HEK293 (cell line): ENCODE data around the gene WDR64.

Experiments
- CTCF ChIA-PET: fragments of 350-600 bp; formaldehyde crosslinking; extraction: SDS; loops from one replicate; lab custom pipeline; 2021; ENCODE audit warnings: antibody characterized with exemption; lab: Yijun Ruan, JAX
- POLR2A ChIA-PET: fragments of 300-600 bp; formaldehyde crosslinking; extraction: SDS; loops from one replicate; lab custom pipeline; 2020; ENCODE audit warnings: antibody characterized with exemption, inconsistent platforms; lab: Yijun Ruan, JAX
- H3K27ac ChIP-seq: fragments of 200-500 bp; sonication (Bioruptor generic); 2 replicates; pipeline ENCODE4 v1.5.1; 2014; ENCODE audit warnings: low read depth, low read length, control low read depth, inconsistent platforms; ENCODE audit errors: extremely low read depth
- H3K36me3 ChIP-seq, 2 experiments: fragments of 200-500 bp in 1 of 2; sonication (Bioruptor generic) in 1 of 2; 1 replicate in 1 of 2; 2 replicates in 1 of 2; pipeline ENCODE4 v1.5.1; 2014 to 2017; ENCODE audit warnings: inconsistent platforms in 2 of 2, low read length in 2 of 2; ENCODE audit not compliant: control insufficient read depth in 2 of 2, insufficient read depth in 1 of 2
- H3K4me1 ChIP-seq: fragments of 200-500 bp; sonication (Bioruptor generic); 2 replicates; pipeline ENCODE4 v1.5.1; 2014; ENCODE audit warnings: mild to moderate bottlenecking, low read length, inconsistent platforms; ENCODE audit not compliant: control insufficient read depth, insufficient read depth
- H3K4me3 ChIP-seq: 2 replicates; pipeline ENCODE4 v1.5.1; 2011; ENCODE audit warnings: low read depth, mild to moderate bottlenecking, control low read depth, low read length, moderate library complexity
- H3K9me3 ChIP-seq: fragments of 200-500 bp; sonication (Bioruptor generic); 2 replicates; pipeline ENCODE4 v1.5.1; 2014; ENCODE audit warnings: low read depth, low read length, inconsistent platforms; ENCODE audit not compliant: control insufficient read depth, insufficient read depth
- EGR2 ChIP-seq: fragments of 450-650 bp; formaldehyde crosslinking; IDR thresholded peaks from 2 replicates; pipeline ENCODE4 v1.5.1; 2016; ENCODE audit warnings: low read depth, missing biosample characterization, missing genetic modification characterization
- MEIS1 ChIP-seq: sonication (generic); formaldehyde crosslinking; IDR thresholded peaks from 2 replicates; pipeline ENCODE4 v1.8.1; 2022; ENCODE audit warnings: missing genetic modification reagents, mild to moderate bottlenecking, borderline replicate concordance
- PRDM1 ChIP-seq: fragments of 450-650 bp; formaldehyde crosslinking; IDR thresholded peaks from 2 replicates; pipeline ENCODE4; 2016; ENCODE audit warnings: missing biosample characterization, missing genetic modification characterization
- TCF7L2 ChIP-seq: IDR thresholded peaks from 2 replicates; pipeline ENCODE4 v1.6.1; 2011; ENCODE audit warnings: low read depth, mild to moderate bottlenecking, inconsistent platforms, low read length, moderate library complexity, borderline replicate concordance
- TRIM28 ChIP-seq: IDR thresholded peaks from 2 replicates; pipeline ENCODE4 v1.6.1; 2011; ENCODE audit warnings: low read length, control low read depth, borderline replicate concordance
- YY1 ChIP-seq: fragments of 450-650 bp; formaldehyde crosslinking; IDR thresholded peaks from 2 replicates; pipeline ENCODE4 v1.5.1; 2018; ENCODE audit warnings: missing biosample characterization, missing genetic modification characterization
- ZBTB20 ChIP-seq: fragments of 450-650 bp; formaldehyde crosslinking; IDR thresholded peaks from 2 replicates; pipeline ENCODE4 v1.5.1; 2016; ENCODE audit warnings: missing biosample characterization, missing genetic modification characterization
- ZBTB48 ChIP-seq: fragments of 450-650 bp; formaldehyde crosslinking; IDR thresholded peaks from 2 replicates; pipeline ENCODE4 v1.5.1; 2016; ENCODE audit warnings: missing biosample characterization, missing genetic modification characterization
- ZNF146 ChIP-seq: fragments of 450-650 bp; formaldehyde crosslinking; IDR thresholded peaks from 2 replicates; pipeline ENCODE4 v1.5.1; 2016; ENCODE audit warnings: missing biosample characterization, missing genetic modification characterization
- ZNF23 ChIP-seq: fragments of 450-650 bp; formaldehyde crosslinking; IDR thresholded peaks from 2 replicates; pipeline ENCODE4 v1.5.1; 2016; ENCODE audit warnings: missing biosample characterization, missing genetic modification characterization, borderline replicate concordance
- ZNF335 ChIP-seq: fragments of 450-650 bp; formaldehyde crosslinking; conservative IDR thresholded peaks from 2 replicates; pipeline ENCODE4 v1.5.1; 2016; ENCODE audit warnings: missing biosample characterization, missing genetic modification characterization
- ZNF341 ChIP-seq: fragments of 450-650 bp; formaldehyde crosslinking; IDR thresholded peaks from 2 replicates; pipeline ENCODE4; 2016; ENCODE audit warnings: low read depth, missing biosample characterization, missing genetic modification characterization
- ZNF366 ChIP-seq: fragments of 450-650 bp; formaldehyde crosslinking; conservative IDR thresholded peaks from 2 replicates; pipeline ENCODE4 v1.5.1; 2016; ENCODE audit warnings: missing biosample characterization, missing genetic modification characterization
- ZNF792 ChIP-seq: fragments of 450-650 bp; formaldehyde crosslinking; IDR thresholded peaks from 2 replicates; pipeline ENCODE4 v1.5.1; 2016; ENCODE audit warnings: missing biosample characterization, missing genetic modification characterization
- TF ChIP-seq, protein P1 (sequence below): fragments of 450-650 bp; formaldehyde crosslinking; IDR thresholded peaks from 2 replicates; pipeline ENCODE4 v1.5.1; 2017; ENCODE audit warnings: missing biosample characterization, missing genetic modification characterization
- TF ChIP-seq, protein P2 (sequence below): fragments of 450-650 bp; IDR thresholded peaks from 2 replicates; pipeline ENCODE4 v1.5.1; 2018; ENCODE audit warnings: missing biosample characterization, missing genetic modification characterization
- TF ChIP-seq, protein P3 (sequence below): fragments of 450-650 bp; formaldehyde crosslinking; IDR thresholded peaks from 2 replicates; pipeline ENCODE4 v1.5.1; 2016; ENCODE audit warnings: missing biosample characterization, missing genetic modification characterization
- TF ChIP-seq, protein P4 (sequence below): fragments of 450-650 bp; formaldehyde crosslinking; IDR thresholded peaks from 2 replicates; pipeline ENCODE4 v1.5.1; 2017; ENCODE audit warnings: missing biosample characterization, mild to moderate bottlenecking, missing genetic modification characterization, moderate library complexity
- TF ChIP-seq, protein P5 (sequence below): fragments of 450-650 bp; formaldehyde crosslinking; IDR thresholded peaks from 2 replicates; pipeline ENCODE4 v1.5.1; 2016; ENCODE audit warnings: missing biosample characterization, missing genetic modification characterization, borderline replicate concordance
- TF ChIP-seq, protein P6 (sequence below): sonication (generic); formaldehyde crosslinking; IDR thresholded peaks from 2 replicates; pipeline ENCODE4 v1.8.1; 2022; ENCODE audit warnings: mild to moderate bottlenecking, moderate library complexity, missing genetic modification reagents
- TF ChIP-seq, protein P7 (sequence below): fragments of 450-650 bp; formaldehyde crosslinking; IDR thresholded peaks from 2 replicates; pipeline ENCODE4 v1.5.1; 2016; ENCODE audit warnings: missing biosample characterization, missing genetic modification characterization

The WDR64 gene

DNA sequence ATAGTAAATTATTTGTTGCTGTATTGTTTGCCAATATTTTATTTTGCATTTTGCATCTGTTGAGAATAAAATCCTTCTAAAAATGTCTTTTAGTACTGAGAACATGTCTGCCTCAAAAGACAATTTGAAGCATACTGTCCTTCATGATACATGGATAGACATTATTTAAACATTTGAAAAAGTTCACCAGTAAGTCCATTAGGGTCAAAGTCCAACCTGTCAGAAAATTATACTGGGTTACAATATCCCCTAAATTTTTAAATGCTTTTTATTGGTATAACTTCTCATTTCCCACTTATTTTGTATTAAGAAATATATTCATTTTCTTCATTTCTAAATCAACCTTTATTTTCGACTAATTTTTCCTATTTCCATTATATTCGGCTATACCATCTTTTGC lies 21.2 kb upstream of the WDR64 start:
- peaks cover 0 to 16% of the 10 kb centered on the region in 2 experiments; a peak in 1 of 3 replicates for H3K36me3 ChIP-seq
- no peaks in the 10 kb centered on the region for H3K9me3 ChIP-seq
- ChIA-PET CTCF (no interaction called here), POLR2A (no interaction called here)
- no peak overlapping the region for H3K4me3 ChIP-seq
- TF ChIP-seq, protein P1, sequence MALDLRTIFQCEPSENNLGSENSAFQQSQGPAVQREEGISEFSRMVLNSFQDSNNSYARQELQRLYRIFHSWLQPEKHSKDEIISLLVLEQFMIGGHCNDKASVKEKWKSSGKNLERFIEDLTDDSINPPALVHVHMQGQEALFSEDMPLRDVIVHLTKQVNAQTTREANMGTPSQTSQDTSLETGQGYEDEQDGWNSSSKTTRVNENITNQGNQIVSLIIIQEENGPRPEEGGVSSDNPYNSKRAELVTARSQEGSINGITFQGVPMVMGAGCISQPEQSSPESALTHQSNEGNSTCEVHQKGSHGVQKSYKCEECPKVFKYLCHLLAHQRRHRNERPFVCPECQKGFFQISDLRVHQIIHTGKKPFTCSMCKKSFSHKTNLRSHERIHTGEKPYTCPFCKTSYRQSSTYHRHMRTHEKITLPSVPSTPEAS (tag by site-specific recombination): no peak
- no peak for TF ChIP-seq MEIS1 (CRISPR knock-in tag)
- no peak for TF ChIP-seq ZNF146 (tag by site-specific recombination)
- H3K4me1 ChIP-seq: peaks cover 15% of the 10 kb centered on the region
- no peak overlapping the region for H3K27ac ChIP-seq

DNA sequence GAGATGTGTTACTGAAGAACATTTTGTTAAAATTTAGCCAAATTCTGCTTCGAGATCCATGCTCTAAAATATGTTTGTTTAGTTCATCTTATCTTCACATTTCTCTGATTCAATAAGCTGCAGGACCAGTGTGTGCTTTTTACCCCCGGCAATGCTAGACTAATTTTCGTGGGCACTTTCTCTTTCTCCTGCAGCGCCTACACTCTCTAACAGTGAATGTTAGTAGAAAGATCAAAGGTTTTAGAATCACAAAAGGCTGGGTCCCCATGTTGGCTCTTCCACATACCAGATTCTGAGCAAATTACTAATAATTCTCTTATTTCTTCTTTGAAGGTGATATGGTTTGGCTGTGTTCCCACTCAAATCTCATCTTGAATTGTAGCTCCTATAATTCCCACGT lies 20.4 kb upstream of the WDR64 start:
- H3K4me3 ChIP-seq: no peak overlapping the region
- peaks cover 15% of the 10 kb centered on the region for H3K4me1 ChIP-seq
- H3K9me3 ChIP-seq: no peaks in the 10 kb centered on the region
- CTCF ChIA-PET: interaction anchor here (1.7 kb wide), 1 partner anchor 16 kb away, joined by 7 read pairs; no protein-coding TSS in a partner anchor
- POLR2A ChIA-PET: interaction anchor here (0.6 kb wide), 1 partner anchor 73 kb away, joined by 3 read pairs; no protein-coding TSS in a partner anchor
- peaks cover 0 to 19% of the 10 kb centered on the region in 2 experiments; a peak in 1 of 3 replicates for H3K36me3 ChIP-seq
- no peak overlapping the region for H3K27ac ChIP-seq
- TF ChIP-seq YY1 (tag by site-specific recombination) (no peak), TRIM28 (peak; percentile 36; the same call in 1 of the 2 replicates), ZNF792 (tag by site-specific recombination) (no peak), TCF7L2 (peak; percentile 58; the same call in 1 of the 2 replicates), ZNF335 (tag by site-specific recombination) (no peak), ZNF341 (no peak), ZBTB48 (tag by site-specific recombination) (no peak), EGR2 (tag by site-specific recombination) (peak; percentile 62), ZNF23 (tag by site-specific recombination) (no peak), PRDM1 (peak; percentile 40; the same call in 1 of the 2 replicates), ZNF366 (tag by site-specific recombination) (no peak), ZBTB20 (tag by site-specific recombination) (no peak)
- TF ChIP-seq, protein P2, sequence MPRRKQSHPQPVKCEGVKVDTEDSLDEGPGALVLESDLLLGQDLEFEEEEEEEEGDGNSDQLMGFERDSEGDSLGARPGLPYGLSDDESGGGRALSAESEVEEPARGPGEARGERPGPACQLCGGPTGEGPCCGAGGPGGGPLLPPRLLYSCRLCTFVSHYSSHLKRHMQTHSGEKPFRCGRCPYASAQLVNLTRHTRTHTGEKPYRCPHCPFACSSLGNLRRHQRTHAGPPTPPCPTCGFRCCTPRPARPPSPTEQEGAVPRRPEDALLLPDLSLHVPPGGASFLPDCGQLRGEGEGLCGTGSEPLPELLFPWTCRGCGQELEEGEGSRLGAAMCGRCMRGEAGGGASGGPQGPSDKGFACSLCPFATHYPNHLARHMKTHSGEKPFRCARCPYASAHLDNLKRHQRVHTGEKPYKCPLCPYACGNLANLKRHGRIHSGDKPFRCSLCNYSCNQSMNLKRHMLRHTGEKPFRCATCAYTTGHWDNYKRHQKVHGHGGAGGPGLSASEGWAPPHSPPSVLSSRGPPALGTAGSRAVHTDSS: no peak
- TF ChIP-seq, protein P3, sequence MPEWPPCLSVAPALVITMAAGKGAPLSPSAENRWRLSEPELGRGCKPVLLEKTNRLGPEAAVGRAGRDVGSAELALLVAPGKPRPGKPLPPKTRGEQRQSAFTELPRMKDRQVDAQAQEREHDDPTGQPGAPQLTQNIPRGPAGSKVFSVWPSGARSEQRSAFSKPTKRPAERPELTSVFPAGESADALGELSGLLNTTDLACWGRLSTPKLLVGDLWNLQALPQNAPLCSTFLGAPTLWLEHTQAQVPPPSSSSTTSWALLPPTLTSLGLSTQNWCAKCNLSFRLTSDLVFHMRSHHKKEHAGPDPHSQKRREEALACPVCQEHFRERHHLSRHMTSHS (tag by site-specific recombination): no peak
- TF ChIP-seq, protein P4, sequence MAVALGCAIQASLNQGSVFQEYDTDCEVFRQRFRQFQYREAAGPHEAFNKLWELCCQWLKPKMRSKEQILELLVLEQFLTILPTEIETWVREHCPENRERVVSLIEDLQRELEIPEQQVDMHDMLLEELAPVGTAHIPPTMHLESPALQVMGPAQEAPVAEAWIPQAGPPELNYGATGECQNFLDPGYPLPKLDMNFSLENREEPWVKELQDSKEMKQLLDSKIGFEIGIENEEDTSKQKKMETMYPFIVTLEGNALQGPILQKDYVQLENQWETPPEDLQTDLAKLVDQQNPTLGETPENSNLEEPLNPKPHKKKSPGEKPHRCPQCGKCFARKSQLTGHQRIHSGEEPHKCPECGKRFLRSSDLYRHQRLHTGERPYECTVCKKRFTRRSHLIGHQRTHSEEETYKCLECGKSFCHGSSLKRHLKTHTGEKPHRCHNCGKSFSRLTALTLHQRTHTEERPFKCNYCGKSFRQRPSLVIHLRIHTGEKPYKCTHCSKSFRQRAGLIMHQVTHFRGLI (tag by site-specific recombination): no peak
- TF ChIP-seq, protein P5, sequence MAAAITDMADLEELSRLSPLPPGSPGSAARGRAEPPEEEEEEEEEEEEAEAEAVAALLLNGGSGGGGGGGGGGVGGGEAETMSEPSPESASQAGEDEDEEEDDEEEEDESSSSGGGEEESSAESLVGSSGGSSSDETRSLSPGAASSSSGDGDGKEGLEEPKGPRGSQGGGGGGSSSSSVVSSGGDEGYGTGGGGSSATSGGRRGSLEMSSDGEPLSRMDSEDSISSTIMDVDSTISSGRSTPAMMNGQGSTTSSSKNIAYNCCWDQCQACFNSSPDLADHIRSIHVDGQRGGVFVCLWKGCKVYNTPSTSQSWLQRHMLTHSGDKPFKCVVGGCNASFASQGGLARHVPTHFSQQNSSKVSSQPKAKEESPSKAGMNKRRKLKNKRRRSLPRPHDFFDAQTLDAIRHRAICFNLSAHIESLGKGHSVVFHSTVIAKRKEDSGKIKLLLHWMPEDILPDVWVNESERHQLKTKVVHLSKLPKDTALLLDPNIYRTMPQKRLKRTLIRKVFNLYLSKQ (tag by site-specific recombination): no peak
- TF ChIP-seq, protein P6, sequence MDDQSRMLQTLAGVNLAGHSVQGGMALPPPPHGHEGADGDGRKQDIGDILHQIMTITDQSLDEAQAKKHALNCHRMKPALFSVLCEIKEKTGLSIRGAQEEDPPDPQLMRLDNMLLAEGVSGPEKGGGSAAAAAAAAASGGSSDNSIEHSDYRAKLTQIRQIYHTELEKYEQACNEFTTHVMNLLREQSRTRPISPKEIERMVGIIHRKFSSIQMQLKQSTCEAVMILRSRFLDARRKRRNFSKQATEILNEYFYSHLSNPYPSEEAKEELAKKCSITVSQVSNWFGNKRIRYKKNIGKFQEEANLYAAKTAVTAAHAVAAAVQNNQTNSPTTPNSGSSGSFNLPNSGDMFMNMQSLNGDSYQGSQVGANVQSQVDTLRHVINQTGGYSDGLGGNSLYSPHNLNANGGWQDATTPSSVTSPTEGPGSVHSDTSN (CRISPR knock-in tag): no peak
- TF ChIP-seq, protein P7, sequence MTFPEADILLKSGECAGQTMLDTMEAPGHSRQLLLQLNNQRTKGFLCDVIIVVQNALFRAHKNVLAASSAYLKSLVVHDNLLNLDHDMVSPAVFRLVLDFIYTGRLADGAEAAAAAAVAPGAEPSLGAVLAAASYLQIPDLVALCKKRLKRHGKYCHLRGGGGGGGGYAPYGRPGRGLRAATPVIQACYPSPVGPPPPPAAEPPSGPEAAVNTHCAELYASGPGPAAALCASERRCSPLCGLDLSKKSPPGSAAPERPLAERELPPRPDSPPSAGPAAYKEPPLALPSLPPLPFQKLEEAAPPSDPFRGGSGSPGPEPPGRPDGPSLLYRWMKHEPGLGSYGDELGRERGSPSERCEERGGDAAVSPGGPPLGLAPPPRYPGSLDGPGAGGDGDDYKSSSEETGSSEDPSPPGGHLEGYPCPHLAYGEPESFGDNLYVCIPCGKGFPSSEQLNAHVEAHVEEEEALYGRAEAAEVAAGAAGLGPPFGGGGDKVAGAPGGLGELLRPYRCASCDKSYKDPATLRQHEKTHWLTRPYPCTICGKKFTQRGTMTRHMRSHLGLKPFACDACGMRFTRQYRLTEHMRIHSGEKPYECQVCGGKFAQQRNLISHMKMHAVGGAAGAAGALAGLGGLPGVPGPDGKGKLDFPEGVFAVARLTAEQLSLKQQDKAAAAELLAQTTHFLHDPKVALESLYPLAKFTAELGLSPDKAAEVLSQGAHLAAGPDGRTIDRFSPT (tag by site-specific recombination): no peak
- TF ChIP-seq, all 188 proteins: peak for 4
